ENCODE data around the gene UBR3.

DNA sequence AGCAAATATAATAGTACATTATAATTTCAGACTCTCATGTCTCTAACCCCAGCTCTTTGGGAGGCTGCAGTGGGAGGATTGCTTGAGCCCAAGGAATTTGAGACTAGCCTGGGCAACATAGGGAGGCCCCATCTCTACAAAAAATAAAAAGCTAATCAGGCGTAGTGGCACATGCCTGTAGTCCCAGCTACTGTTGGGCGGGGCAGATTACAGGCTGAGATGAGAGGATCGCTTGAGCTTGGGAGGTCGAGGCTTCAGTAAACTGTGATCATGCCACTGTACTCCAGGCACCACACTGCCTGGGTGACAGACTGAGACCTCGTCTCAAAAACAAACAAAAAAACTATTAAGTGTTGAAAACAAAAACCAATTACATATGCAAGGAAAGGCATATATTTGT, 227.7 kb downstream of the UBR3 start:
- TF ChIP-seq EZH2 (optimal IDR thresholded peaks at IDR 0.05; ENCODE audit: low read depth, low read length): no peak
- TF ChIP-seq CTCF (IDR thresholded peaks at IDR 0.05; ENCODE audit: low read length): no peak

Data from MM.1S (cell line).